SH-SY5Y (cell line): ENCODE results near the gene CST8.

Source experiments
- GATA2 ChIP-seq: IDR thresholded peaks from 2 replicates; pipeline ENCODE4 v1.6.1; 2011; ENCODE audit warnings: mild to moderate bottlenecking, low read depth, low read length
- GATA3 ChIP-seq: IDR thresholded peaks from 2 replicates; pipeline ENCODE4 v1.6.1; 2011; ENCODE audit warnings: low read depth, mild to moderate bottlenecking, low read length, moderate library complexity

- TF ChIP-seq GATA2 = no peak
- TF ChIP-seq GATA3 = no peak
Observed at GRCh38 chr20:23492292-23492691, 1.4 kb downstream of the CST8 start.
